K562 (cell line): ENCODE measurements around the gene MARK2. TPM values are rescaled to one million over a fixed set of nuclear protein-coding genes. Genes with fewer than 3 reads are reported as not detected.
A peak's percentile ranks its signal among the peaks of the same experiment; 100 is the strongest.

Experiments
- ATF2 ChIP-seq: sonication (generic); formaldehyde crosslinking; IDR thresholded peaks from 2 replicates; pipeline ENCODE4 v1.8.1; 2022; ENCODE audit warnings: missing genetic modification reagents
- CEBPB ChIP-seq: fragments of 450-650 bp; IDR thresholded peaks from 2 replicates; pipeline ENCODE4 v1.6.1; 2016; ENCODE audit warnings: missing genetic modification characterization, missing compliant biosample characterization
- GABPB2 ChIP-seq: fragments of 250-450 bp; sonication (Bioruptor Pico); conservative IDR thresholded peaks from 2 replicates; pipeline ENCODE4 v1.5.1; 2021; ENCODE audit warnings: mild to moderate bottlenecking
- HDAC2 ChIP-seq: fragments of 450-650 bp; IDR thresholded peaks from 2 replicates; pipeline ENCODE4 v1.6.1; 2016; ENCODE audit warnings: mild to moderate bottlenecking
- MGA ChIP-seq: fragments of 450-650 bp; IDR thresholded peaks from 2 replicates; pipeline ENCODE4 v1.6.1; 2016; ENCODE audit warnings: mild to moderate bottlenecking, moderate library complexity
- RBM39 ChIP-seq: fragments of 200-400 bp; formaldehyde crosslinking; optimal IDR thresholded peaks from 2 replicates; pipeline ENCODE3; 2018; ENCODE audit warnings: low read depth, low read length
- SMARCB1 ChIP-seq: IDR thresholded peaks from 2 replicates; pipeline ENCODE4 v1.6.1; 2011; ENCODE audit warnings: improper control_type of control experiment, low read depth; ENCODE audit not compliant: insufficient read length
- XRCC5 ChIP-seq: fragments of 200-400 bp; formaldehyde crosslinking; IDR thresholded peaks from 2 replicates; pipeline ENCODE4 v1.6.1; 2017; ENCODE audit warnings: low read depth, mild to moderate bottlenecking, low read length
- ZNF134 ChIP-seq: fragments of 250-450 bp; sonication (Bioruptor Pico); conservative IDR thresholded peaks from 2 replicates; pipeline ENCODE4 v1.4.0; 2020
- polyA plus RNA-seq, 8 experiments: library from polyadenylated mRNA; depleted of rRNA in 4 of 8; stranded (reverse) in 5 of 8; unstranded in 3 of 8; fragments of >200 nt; fragmentation: Nextera tagmentation in 2 of 8; fragmentation: Illumina TruSeq in 1 of 8; extraction: Ambion mirVana in 2 of 8; extraction: Trizol in 1 of 8; gene quantifications; 2 replicates each; pipeline versions ENCODE4 v1.2.1 to v1.2.3, GENCODE V29; 2011 to 2014; ENCODE audit warnings: inconsistent platforms in 1 of 8, missing spikeins in 1 of 8
- total RNA-seq, 7 experiments: library from RNA; depleted of rRNA in 6 of 7; stranded (reverse); fragments of >200 nt in 6 of 7; fragmentation: Illumina TruSeq in 2 of 7; extraction: Trizol in 2 of 7; gene quantifications; 2 replicates each; pipeline versions ENCODE4 v1.2.1 to v1.2.3, GENCODE V29; 2011 to 2021; ENCODE audit warnings: low replicate concordance in 1 of 7
- TF ChIP-seq, protein P1 (sequence below): fragments of 450-650 bp; formaldehyde crosslinking; IDR thresholded peaks from 2 replicates; pipeline ENCODE4 v1.4.0; 2020; ENCODE audit warnings: mild to moderate bottlenecking, moderate library complexity
- TF ChIP-seq, protein P2 (sequence below), 2 experiments: fragments of 450-650 bp in 1 of 2; IDR thresholded peaks; 2 replicates each; pipeline ENCODE4 v1.6.1; 2011 to 2017; ENCODE audit warnings: low read depth in 2 of 2, antibody characterized with exemption in 1 of 2, borderline replicate concordance in 1 of 2, low read length in 1 of 2, mild to moderate bottlenecking in 1 of 2, mixed read lengths in 1 of 2; ENCODE audit not compliant: control insufficient read depth in 1 of 2

Gene MARK2
- total and polyA plus RNA-seq, 9 of the 15 experiments (the other 6 are each of a cell fraction or from before 2014, with no cell fraction given) = 0.32 to 43.5 (median 15.1) TPM

- TF ChIP-seq HDAC2 = no peak
- TF ChIP-seq, protein P1, sequence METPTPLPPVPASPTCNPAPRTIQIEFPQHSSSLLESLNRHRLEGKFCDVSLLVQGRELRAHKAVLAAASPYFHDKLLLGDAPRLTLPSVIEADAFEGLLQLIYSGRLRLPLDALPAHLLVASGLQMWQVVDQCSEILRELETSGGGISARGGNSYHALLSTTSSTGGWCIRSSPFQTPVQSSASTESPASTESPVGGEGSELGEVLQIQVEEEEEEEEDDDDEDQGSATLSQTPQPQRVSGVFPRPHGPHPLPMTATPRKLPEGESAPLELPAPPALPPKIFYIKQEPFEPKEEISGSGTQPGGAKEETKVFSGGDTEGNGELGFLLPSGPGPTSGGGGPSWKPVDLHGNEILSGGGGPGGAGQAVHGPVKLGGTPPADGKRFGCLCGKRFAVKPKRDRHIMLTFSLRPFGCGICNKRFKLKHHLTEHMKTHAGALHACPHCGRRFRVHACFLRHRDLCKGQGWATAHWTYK (CRISPR knock-in tag) = peak; percentile 67; the same call in 1 of the 2 replicates
- TF ChIP-seq, protein P2, sequence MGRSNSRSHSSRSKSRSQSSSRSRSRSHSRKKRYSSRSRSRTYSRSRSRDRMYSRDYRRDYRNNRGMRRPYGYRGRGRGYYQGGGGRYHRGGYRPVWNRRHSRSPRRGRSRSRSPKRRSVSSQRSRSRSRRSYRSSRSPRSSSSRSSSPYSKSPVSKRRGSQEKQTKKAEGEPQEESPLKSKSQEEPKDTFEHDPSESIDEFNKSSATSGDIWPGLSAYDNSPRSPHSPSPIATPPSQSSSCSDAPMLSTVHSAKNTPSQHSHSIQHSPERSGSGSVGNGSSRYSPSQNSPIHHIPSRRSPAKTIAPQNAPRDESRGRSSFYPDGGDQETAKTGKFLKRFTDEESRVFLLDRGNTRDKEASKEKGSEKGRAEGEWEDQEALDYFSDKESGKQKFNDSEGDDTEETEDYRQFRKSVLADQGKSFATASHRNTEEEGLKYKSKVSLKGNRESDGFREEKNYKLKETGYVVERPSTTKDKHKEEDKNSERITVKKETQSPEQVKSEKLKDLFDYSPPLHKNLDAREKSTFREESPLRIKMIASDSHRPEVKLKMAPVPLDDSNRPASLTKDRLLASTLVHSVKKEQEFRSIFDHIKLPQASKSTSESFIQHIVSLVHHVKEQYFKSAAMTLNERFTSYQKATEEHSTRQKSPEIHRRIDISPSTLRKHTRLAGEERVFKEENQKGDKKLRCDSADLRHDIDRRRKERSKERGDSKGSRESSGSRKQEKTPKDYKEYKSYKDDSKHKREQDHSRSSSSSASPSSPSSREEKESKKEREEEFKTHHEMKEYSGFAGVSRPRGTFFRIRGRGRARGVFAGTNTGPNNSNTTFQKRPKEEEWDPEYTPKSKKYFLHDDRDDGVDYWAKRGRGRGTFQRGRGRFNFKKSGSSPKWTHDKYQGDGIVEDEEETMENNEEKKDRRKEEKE (IDR thresholded peaks at IDR 0.05; ENCODE audit: borderline replicate concordance in 1 of 2, control insufficient read depth in 1 of 2, low read depth in 2 of 2, low read length in 1 of 2) = no peak
- no peak for TF ChIP-seq SMARCB1
- TF ChIP-seq ZNF134 (CRISPR knock-in tag) = no peak
- no peak for TF ChIP-seq XRCC5
- no peak for TF ChIP-seq RBM39
- no peak for TF ChIP-seq GABPB2 (CRISPR knock-in tag)
- TF ChIP-seq MGA = no peak
- no peak for TF ChIP-seq CEBPB
- TF ChIP-seq ATF2 (CRISPR knock-in tag) = no peak
Measured at GRCh38 chr11:63958008-63958407, 119.1 kb downstream of the MARK2 start (continued).
